ENCODE data around the gene PTPRN2.

PTPRN2 gene

GRCh38 chr7:157514306-157514705 is 1073.3 kb downstream of the PTPRN2 start:
- no peak for TF ChIP-seq CTCF (IDR thresholded peaks at IDR 0.05; ENCODE audit: borderline replicate concordance, insufficient read depth, low read depth, low read length)
- H3K4me3 ChIP-seq (ENCODE audit: low read depth, low read length): no peak overlapping the region

- no peak for TF ChIP-seq CTCF (IDR thresholded peaks at IDR 0.05; ENCODE audit: borderline replicate concordance, insufficient read depth, low read depth, low read length)
Measured at GRCh38 chr7:157513682-157514081, 1073.9 kb downstream of the PTPRN2 start.

GRCh38 chr7:157513162-157513621 is 1074.4 kb downstream of the PTPRN2 start:
- no peak overlapping the region for H3K4me3 ChIP-seq (ENCODE audit: low read depth, low read length)
- no peak for TF ChIP-seq CTCF (IDR thresholded peaks at IDR 0.05; ENCODE audit: borderline replicate concordance, insufficient read depth, low read depth, low read length)

More at GRCh38 chr7:157513682-157514081, 1073.9 kb downstream of the PTPRN2 start:
- H3K4me3 ChIP-seq (ENCODE audit: low read depth, low read length): no peak overlapping the region

GRCh38 chr7:157509226-157509625 is 1078.4 kb downstream of the PTPRN2 start:
- no peak overlapping the region for H3K4me3 ChIP-seq (ENCODE audit: low read depth, low read length)
- TF ChIP-seq CTCF (IDR thresholded peaks at IDR 0.05; ENCODE audit: borderline replicate concordance, insufficient read depth, low read depth, low read length): no peak

GRCh38 chr7:157508477-157508881 is 1079.1 kb downstream of the PTPRN2 start:
- H3K4me3 ChIP-seq (ENCODE audit: low read depth, low read length): no peak overlapping the region
- no peak for TF ChIP-seq CTCF (IDR thresholded peaks at IDR 0.05; ENCODE audit: borderline replicate concordance, insufficient read depth, low read depth, low read length)

- TF ChIP-seq CTCF (IDR thresholded peaks at IDR 0.05; ENCODE audit: borderline replicate concordance, insufficient read depth, low read depth, low read length): no peak
- H3K4me3 ChIP-seq (ENCODE audit: low read depth, low read length): no peak overlapping the region
Measured at GRCh38 chr7:157507987-157508386, 1079.6 kb downstream of the PTPRN2 start.

GRCh38 chr7:157506268-157506667 is 1081.4 kb downstream of the PTPRN2 start:
- no peak overlapping the region for H3K4me3 ChIP-seq (ENCODE audit: low read depth, low read length)

More at GRCh38 chr7:157506268-157506667, 1081.4 kb downstream of the PTPRN2 start:
- TF ChIP-seq CTCF (IDR thresholded peaks at IDR 0.05; ENCODE audit: borderline replicate concordance, insufficient read depth, low read depth, low read length): no peak
